ENCODE data around the gene MAPK8. TPM values are rescaled to one million over a fixed set of nuclear protein-coding genes. Genes with fewer than 3 reads are reported as not detected.

Gene MAPK8
- total RNA-seq, 3 donors from 2014 or later = 31.5 to 34.5 (median 33.7) TPM

DNA sequence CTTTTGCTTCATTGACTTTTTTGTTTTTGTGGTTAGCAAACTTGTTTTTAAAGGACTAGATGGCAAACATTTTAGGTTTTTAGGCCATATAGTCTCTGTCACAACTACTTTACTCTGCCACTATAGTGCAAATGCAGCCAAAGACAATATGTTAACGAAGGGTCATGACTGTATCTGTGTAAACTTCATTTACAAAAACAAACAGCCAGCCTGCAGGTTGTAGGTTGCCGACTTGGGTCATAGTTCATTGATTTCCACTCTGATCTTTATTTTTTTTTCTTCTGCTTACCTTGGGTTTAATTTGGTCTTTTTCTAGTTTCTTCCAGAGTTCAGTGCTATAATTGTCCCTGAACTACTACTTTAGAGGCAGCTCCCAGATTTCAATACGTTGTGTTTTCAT lies 178.4 kb downstream of the MAPK8 start:
- no peak for DNase-seq
- H3K27me3 Mint-ChIP-seq (ENCODE audit: low read depth) = peaks cover 5% of the 10 kb centered on the region

DNA sequence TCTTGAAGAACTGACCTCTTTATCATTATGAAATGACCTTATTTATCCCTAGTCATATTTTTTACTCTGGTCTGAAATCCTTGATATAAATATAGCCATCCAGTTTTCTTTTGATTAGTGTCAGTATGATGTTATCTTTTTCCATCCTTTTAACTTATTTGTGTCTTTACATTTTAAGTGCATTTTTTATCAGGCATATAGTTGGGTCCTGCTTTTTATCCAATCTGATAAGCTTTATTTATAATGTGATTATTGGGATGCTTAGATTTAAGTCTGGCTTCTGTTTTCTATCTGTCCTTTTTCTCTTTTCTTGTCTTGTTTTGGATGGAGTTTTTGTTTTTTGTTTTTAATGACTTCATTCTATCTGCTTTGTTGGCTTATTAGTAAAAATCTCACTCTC lies 179.2 kb downstream of the MAPK8 start:
- no peaks in the 10 kb centered on the region for H3K36me3 Mint-ChIP-seq (ENCODE audit: insufficient read depth)
- no peaks in the 10 kb centered on the region for H3K9me3 Mint-ChIP-seq
- DNase-seq (no peak), ATAC-seq (no peak)
- peaks cover 3% of the 10 kb centered on the region for H3K27me3 Mint-ChIP-seq (ENCODE audit: low read depth)
- H3K4me3 Mint-ChIP-seq = no peak overlapping the region
- no peaks in the 10 kb centered on the region for H3K4me1 Mint-ChIP-seq (ENCODE audit: low read depth)

More for the DNA sequence above, 178.4 kb downstream of the MAPK8 start:
- Mint-ChIP-seq H3K9me3 (no peaks in the 10 kb centered on the region), H3K4me1 (ENCODE audit: low read depth) (no peaks in the 10 kb centered on the region), H3K4me3 (no peak overlapping the region), H3K36me3 (ENCODE audit: insufficient read depth) (no peaks in the 10 kb centered on the region)
- no peak for ATAC-seq

DNA sequence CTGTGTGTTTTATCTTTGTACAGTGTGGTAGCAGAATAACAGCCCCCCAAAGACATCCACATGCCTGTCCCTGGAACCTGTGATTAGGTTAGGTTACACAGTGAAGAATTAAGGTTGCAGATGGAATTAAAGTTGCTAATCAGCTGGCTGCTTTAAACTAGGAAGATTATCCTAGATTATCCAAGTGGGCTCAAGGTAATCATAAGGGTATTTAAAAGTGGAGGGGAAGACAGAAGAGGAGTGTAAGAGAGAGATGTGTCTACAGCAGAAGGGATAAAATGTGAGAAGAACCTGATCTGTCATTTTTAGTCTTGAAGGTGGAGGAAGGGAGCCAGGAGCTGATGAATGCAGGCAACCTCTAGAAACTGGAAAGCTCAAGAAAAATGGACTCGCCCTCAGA lies 180.8 kb downstream of the MAPK8 start:
- Mint-ChIP-seq H3K4me3 (no peak overlapping the region), H3K4me1 (ENCODE audit: low read depth) (no peaks in the 10 kb centered on the region), H3K27me3 (ENCODE audit: low read depth) (peaks cover 7% of the 10 kb centered on the region), H3K36me3 (ENCODE audit: insufficient read depth) (no peaks in the 10 kb centered on the region), H3K9me3 (no peaks in the 10 kb centered on the region)
- DNase-seq (no peak), ATAC-seq (no peak)

Other genes with a start within 250 kb of the MAPK8 start
- not detected for gene FRMPD2, start 32.0 kb upstream of the MAPK8 start, total RNA-seq

Data from activated T-cell treated with anti-CD3 and anti-CD28 coated beads, Interleukin-2, amount 50 U/mL, for 4 hours (primary cell).